NCI-H446 (cell line): ENCODE data around the gene ZNF253.
A peak's percentile ranks its signal among the peaks of the same experiment; 100 is the strongest.
"Not testable (repeated sequence)": the region's sequence is repeated elsewhere in the genome, so short reads cannot be mapped to it uniquely, and the experiment has no call there.

Experiments
- DNase-seq, 2 experiments: peaks; one replicate each; lab custom pipeline; 2025; lab: John Stamatoyannopoulos, UW

Gene ZNF253

GRCh38 chr19:19865750-19866610 lies at the start of gene ZNF253:
ZNF253 (plus strand) TSS chr19:19865882; CDS start chr19:19865997, 115 bp downstream.
- DNase-seq, result peak; percentile 83 to 88

- no peak for DNase-seq
Observed at GRCh38 chr19:19816679-19817078, 49.0 kb upstream of the ZNF253 start.

DNA sequence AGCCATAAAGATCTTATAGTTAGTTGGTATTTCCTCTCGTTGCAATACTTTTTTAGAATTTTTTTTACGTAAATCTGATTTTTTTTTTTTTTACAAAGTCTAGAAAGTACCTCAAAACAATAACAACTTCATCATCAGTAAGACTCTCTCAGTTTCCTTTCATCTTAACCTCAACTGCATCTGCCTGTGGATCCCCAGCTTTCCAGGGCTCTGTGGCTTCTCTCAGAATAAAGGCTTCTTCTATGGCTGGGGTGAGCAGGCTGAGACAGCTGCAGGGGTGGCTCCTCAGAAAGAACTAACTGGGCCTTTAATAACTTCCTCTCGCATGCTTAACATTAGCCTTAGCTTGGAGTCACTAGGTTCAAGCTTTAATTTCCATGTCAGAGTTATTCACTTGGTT lies 48.3 kb upstream of the ZNF253 start:
- no peak for DNase-seq

- no peak for DNase-seq
Observed at GRCh38 chr19:19820774-19821320, 44.8 kb upstream of the ZNF253 start.

GRCh38 chr19:19821366-19821951 lies 44.2 kb upstream of the ZNF253 start, which contains the start of gene ZNF506:
ZNF506 (minus strand) TSS chr19:19821750; CDS start chr19:19821603, 147 bp downstream.
- DNase-seq, result peak; percentile 75 to 92

DNA sequence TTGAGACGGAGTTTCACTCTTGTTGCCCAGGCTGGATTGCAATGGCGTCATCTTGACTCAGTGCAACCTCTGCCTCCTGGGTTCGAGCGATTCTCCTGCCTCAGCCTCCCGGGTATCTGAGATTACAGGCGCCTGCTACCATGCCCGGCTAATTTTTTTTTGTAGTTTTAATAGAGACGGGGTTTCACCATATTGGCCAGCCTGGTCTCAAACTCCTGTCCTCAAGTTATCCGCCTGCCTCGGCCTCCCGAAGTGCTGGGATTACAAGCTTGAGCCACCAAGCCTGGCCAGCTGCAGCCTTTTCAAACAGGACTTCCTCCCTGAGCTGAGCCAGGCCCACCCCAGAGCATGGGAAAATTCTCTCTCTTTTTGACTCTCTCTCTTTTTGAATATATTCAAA lies 43.7 kb upstream of the ZNF253 start:
- DNase-seq, result not testable (repeated sequence)

- DNase-seq, result no peak
Observed at GRCh38 chr19:19823916-19824315, 41.8 kb upstream of the ZNF253 start.

GRCh38 chr19:19826875-19827274 lies 38.8 kb upstream of the ZNF253 start:
- DNase-seq, result no peak

DNA sequence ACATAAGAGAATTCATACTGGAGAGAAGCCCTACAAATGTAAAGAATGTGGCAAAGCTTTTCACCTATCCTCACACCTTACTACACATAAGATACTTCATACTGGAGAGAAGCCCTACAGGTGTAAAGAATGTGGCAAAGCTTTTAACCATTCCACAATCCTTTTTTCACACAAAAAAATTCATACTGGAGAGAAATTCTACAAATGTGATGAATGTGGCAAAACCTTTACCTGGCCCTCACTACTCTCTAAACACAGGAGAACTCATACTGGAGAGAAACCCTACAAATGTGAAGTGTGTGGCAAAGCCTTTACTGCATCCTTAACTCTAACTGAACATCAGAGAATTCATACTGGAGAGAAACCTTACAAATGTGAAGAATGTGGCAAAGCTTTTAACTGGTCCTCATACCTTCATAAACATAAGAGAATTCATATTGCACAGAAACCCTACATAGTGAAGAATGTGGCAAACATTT lies 30.1 kb upstream of the ZNF253 start:
- no peak for DNase-seq

DNA sequence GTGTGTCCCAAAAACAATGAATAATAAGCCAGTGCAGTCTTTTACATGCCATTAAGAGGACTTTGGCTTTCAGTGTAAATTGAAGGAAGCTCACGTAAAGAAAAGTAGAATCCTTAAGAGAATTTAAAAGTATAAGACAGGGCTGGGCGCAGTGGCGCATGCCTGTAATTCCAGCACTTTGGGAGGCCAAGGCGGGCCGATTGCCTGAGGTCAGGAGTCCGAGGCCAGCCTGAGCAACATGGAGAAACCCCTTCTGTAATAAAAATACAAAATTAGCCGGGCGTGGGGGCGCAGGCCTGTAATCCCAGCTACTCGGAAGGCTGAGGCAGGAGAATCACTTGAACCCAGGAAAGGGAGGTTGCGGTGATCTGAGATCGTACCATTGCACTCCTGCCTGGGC lies 17.9 kb upstream of the ZNF253 start:
- no peak for DNase-seq

DNA sequence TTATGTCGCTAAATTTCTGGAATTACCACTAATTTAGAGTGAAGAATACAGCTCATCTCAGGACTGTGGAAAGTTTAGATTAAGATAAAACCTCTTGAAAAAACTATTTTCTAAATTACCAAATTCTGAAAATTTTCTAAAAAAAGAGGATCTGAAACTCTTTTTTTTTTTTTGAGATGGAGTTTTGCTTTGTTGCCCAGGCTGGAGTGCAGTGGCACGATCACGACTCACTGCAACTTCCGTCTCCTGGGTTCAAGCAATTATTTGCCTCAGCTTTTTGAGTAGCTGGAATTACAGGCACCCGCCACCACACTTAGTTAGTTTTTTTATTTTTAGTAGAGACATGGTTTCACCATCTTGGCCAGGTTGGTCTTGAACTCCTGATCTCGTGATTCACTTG lies 16.6 kb upstream of the ZNF253 start:
- DNase-seq, result no peak

- DNase-seq, result not testable (repeated sequence)
Observed at GRCh38 chr19:19851740-19852139, 13.9 kb upstream of the ZNF253 start.

- no peak for DNase-seq
Observed at GRCh38 chr19:19858751-19859150, 6.9 kb upstream of the ZNF253 start.

- no peak for DNase-seq
Observed at GRCh38 chr19:19860756-19861390, 4.8 kb upstream of the ZNF253 start.

DNA sequence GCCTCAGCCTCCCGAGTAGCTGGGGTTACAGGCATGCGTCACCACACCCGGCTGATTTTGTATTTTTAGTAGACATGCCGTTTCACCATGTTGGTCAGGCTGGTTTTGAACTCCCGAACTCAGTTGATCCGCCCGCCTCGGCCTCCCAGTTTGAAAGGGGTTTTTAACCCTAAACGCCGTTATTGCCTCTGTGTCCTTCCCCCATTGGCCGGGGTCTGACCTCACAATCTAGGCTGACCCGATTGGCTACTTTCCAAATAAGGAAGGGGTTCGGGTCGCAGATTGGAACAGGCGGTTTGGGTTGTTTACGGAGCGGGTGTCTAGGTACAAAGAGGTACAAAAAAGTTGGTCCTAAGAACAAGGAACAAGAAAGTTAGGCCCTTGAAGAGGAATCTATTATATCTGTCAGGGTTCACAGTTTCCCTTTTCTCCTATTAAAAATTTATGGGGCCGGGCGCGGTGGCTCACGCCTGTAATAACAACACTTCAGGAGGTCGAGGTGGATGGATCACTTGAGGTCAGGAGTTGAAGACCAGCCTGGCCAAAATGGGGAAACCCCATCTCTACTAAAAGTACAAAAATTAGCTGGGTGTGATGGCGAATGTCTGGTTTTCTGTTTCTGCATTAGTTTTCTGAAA lies 1.0 kb downstream of the ZNF253 start:
- no peak for DNase-seq

DNA sequence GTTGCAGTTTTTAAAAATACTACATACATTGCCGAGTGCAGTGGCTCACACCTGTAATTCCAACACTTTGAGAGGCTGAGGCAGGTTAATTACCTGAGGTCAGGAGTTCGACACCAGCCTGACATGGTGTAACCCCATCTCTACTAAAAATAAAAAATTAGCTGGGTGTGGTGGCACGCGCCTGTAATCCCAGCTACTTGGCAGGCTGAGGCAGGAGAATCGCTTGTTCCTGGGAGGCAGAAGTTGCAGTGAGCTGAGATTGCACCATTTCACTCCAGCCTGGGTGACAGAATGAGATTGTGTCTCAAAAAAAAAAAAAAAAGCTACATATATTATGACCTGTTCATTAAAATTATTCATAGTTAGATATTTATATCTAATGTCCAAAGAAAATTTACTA lies 4.4 kb downstream of the ZNF253 start:
- DNase-seq, result not testable (repeated sequence)

- no peak for DNase-seq
Observed at GRCh38 chr19:19871932-19872331, 6.2 kb downstream of the ZNF253 start.

DNA sequence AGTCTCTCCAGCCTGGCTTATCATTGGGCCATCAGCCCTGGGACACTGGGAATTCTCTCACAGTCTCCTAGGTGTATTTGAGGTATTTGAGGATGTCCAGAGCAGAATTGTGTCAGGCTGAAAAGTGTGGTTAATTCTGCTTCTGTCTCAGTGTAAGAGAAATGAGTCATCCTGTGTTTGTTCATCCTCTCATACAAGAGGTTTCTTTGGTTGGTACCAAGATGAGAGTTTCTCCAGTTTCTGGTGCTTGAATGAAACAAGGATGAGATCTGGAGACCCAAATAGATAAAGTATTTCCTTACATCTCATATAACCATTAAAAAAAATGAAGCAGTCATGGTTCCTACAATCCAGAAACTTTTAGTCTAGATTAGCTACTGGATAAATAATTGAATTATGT lies 7.7 kb downstream of the ZNF253 start:
- no peak for DNase-seq

DNA sequence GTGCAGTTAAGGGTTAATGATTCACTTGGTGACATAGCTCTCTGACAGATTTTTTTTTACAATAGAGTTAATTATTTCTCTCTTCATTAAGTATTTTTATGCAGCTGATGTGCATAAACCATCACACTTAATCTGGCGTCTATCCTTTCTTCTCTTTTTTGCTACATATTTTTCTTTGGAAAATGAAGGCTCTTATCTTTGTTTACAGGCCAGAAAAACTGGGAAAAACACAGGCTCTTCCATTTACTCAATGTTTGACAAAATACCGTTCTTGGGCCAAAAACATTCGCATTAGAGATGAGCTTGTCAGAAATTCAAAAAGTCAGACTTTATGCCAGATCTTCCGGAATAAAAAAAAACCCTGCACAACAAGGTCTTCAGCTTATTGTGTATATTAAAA lies 12.0 kb downstream of the ZNF253 start:
- no peak for DNase-seq

DNA sequence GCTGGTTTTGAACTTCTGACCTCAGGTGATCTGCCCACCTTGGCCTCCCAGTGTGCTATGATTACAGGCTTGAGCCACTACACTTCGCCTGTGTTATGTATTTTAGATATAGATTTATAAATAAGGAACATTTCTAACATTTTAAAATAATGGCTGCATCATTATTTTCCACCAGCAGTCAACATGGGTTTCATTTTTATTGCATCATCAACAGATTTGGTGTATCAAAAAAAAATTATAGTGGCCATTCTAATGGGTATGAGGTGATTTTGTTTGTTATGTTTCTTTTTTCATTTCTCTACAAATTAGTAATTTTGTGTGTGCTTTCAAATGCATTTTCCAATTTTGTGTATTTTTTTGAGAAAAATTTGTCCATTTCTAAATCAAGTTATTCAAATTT lies 18.9 kb downstream of the ZNF253 start:
- no peak for DNase-seq

- DNase-seq, result not testable (repeated sequence)
Observed at GRCh38 chr19:19892055-19892941, 26.6 kb downstream of the ZNF253 start.
